GM19438 (cell line): ENCODE results near the gene PUS10.
A peak's percentile ranks its signal among the peaks of the same experiment; 100 is the strongest.

Source experiments
- ATAC-seq: cut with Tn5 transposase; IDR thresholded peaks from one replicate; pipeline ENCODE4 v1.9.1; 2021; ENCODE audit warnings: low read depth; ENCODE audit not compliant: unreplicated experiment

The PUS10 gene

GRCh38 chr2:60973705-60974104 is 44.4 kb downstream of the PUS10 start:
- ATAC-seq, result no peak

- ATAC-seq, result peak; percentile 16
Observed at GRCh38 chr2:60972889-60973656, 45.0 kb downstream of the PUS10 start.

DNA sequence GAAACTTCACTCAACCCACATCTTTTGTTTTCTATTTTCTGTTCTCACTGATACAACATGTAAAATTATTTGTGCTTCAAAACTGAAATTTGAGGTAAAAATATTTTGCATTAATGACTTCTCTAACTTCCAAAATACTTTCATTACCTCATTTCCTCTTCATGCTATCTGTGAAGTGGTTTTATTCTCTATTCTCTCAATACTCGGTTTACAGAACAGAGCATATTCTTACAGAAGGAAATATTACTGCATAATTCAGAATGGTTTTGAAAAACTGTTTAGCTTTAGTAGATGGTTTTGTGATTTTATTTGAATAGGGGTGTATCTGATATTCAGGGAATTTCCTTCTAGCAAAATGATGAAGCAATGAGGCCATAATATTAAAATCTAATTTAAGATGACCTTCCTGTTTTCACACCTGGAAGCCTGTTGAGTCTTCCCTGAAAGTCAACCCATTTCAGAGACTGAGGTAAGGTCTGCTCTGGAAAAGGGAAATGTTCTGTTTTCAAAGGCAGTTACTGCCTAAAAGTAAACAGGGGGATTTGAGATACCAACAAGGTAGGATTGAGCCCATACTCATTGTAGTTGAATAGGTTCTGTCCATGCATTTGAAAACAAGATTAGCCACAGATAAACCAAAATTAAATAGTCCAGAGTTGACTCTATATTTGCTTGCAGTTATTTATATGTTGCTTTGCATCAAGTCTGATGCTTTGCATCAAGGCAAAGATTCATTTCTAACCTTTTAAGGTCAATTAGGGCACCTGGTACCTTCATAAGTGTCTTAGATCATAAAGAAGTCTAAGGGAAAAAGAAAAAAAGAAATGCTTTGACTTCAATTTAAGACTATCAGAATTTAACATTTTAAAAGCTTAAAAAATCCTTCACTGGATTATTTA is 51.3 kb downstream of the PUS10 start:
- no peak for ATAC-seq

- no peak for ATAC-seq
Observed at GRCh38 chr2:60965499-60965785, 52.6 kb downstream of the PUS10 start.

GRCh38 chr2:60964651-60965498 is 53.2 kb downstream of the PUS10 start:
- ATAC-seq, result no peak

GRCh38 chr2:60963190-60963589 is 54.9 kb downstream of the PUS10 start:
- ATAC-seq, result no peak

- ATAC-seq, result no peak
Observed at GRCh38 chr2:60962528-60962927, 55.5 kb downstream of the PUS10 start.

GRCh38 chr2:60961457-60961856 is 56.6 kb downstream of the PUS10 start:
- no peak for ATAC-seq

DNA sequence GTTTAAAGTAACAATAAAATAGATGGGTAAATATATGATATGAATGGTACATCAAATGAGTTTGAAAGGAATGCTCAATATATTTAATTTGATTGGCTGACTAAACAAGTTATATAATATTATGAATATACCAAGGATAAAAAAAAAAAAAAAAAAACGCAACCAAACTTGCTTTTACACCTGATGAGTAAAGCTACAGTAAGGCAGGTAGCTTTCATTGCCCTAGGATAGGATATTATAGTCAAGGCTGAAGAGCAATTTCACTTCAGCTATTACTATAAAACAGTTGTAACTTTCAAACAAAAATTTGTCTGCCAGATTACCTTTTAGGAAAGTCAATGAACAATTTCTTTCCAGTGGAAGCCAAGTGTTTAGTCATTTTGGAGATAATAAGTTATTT is 57.3 kb downstream of the PUS10 start:
- no peak for ATAC-seq

DNA sequence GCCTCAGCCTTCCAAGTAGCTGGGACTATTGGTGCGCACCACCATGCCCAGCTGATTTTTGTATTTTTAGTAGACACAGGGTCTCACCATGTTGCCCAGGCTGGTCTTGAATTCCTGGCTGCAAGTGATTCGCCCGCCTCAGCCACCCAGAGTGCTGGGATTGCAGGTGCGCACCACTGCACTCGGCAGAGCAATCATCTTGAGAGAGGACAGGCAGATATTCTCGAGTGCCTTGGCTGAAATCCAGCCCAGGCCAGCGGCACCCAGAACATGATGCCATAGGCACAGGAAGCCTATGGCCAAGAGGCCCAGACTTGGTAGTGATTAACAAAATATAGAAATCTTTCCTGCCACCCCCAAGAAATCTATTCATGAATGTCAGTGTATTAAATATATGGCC is 58.6 kb downstream of the PUS10 start:
- ATAC-seq, result no peak

DNA sequence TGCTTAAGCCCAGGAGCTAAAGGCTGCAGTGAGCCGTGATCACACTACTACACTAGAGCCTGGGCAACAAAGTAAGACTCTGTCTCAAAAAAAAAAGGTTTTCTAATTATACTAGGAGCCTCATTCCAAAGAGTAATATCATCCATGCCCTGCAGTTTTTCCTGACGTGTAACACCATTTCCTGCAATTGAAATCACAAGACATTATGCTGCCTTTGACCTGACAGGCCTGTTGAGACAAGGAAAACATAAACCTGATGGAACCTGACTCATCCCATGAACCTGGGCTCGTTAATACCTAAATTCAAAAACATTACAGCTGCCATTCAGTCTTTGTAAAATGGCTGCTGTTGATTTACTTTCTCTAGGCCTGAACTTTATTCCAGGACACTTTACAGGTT is 59.3 kb downstream of the PUS10 start:
- no peak for ATAC-seq

- ATAC-seq, result no peak
Observed at GRCh38 chr2:60958361-60958760, 59.7 kb downstream of the PUS10 start.

DNA sequence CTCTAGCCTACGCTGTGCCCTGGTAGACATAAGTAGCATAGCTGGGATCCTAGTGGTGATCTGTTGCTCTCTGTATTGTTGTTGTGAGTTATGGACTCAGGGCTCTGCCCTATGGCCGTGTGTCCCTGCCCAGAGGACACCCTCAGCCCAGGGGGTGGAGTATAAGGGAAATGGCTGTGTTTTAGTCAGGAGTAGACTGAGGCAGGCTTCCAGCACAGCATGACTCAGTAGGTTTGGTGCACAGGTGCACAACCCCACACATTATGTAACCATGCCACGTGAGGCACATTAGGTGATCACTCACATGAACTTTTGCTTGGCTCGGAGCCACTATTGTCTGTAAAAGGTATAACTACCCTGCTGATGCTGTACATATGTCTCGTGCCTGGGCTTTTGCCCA is 60.4 kb downstream of the PUS10 start:
- ATAC-seq, result no peak

GRCh38 chr2:60957224-60957623 is 60.8 kb downstream of the PUS10 start:
- ATAC-seq, result no peak

DNA sequence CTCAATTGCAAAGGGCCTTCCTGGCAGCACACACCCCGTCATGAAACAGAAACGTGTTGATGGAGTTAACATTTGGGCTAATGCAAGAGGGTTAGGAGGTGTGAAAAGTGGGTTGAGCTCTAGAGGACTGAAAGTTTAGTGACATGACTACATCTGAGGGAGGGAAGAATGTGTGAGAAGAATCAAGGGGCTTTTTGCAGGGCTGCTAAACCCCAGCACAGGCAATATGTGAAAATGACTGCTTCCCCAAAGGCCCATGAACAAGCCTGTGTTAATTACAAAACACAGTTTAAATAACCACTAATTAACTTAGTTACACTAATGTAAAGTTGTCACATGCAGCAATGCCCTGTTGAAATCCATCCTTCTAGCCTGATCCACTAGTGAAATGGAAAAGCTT is 63.9 kb downstream of the PUS10 start:
- no peak for ATAC-seq

DNA sequence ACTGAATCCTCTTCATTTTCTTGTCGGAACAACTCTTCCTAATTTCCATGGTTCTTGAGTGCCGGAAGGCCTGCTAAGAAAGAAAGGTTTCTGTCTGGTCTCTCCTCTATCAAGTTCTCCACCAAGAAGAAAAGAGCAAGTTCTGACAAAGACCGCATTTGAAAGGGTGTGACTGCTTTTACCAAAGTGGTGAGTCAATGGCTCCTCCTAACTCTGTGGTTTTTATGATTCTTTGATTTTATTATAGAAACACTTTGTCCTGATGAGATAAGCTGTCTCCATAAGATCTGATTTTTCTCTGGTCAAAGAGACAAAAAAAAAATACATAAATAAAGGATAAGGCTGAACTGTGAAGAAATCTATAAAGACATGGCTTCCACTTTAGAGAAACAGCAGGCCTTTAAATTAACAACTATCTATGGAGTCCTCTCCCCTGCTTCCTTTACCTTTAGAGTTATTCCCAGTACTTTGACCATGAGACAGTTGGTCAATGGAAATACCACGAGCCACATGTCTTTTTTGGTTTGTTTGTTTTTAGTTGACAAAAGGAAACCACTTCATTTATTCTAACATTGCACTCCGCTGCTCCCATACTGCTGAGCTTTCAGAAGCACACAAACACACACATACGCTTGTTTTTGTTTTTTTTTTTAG is 69.0 kb downstream of the PUS10 start:
- no peak for ATAC-seq

GRCh38 chr2:60948161-60948560 is 69.9 kb downstream of the PUS10 start:
- no peak for ATAC-seq

GRCh38 chr2:60947056-60947455 is 71.0 kb downstream of the PUS10 start:
- ATAC-seq, result no peak

DNA sequence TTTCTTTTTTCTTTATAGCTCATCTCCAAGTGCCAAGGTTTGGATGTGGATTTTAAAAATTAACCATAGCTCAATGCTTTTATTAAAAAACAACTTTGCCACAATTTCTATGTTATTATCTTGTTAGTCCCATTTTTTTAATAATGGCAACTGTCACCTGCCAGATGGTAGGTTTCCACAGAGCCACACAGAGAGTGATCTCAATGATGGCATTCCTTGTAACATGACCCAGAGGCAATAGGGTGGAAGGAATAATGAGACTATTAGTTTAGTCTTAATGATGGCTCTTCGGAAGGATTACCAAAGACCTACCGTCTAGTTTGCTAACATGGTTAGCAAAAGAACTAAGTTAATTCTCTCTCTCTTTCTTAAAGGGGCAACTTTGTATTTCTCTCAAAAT is 72.7 kb downstream of the PUS10 start:
- ATAC-seq, result no peak

- no peak for ATAC-seq
Observed at GRCh38 chr2:60939622-60940021, 78.4 kb downstream of the PUS10 start.

GRCh38 chr2:60938301-60938700 is 79.8 kb downstream of the PUS10 start:
- no peak for ATAC-seq
